Activated T-helper 1 cell treated with anti-CD3 and anti-CD28 coated beads, Interleukin-2, amount 50 U/mL, for 16 hours (primary cell): Measurements from ENCODE around the gene TEAD1.

Experiments
- DNase-seq, 2 donors: peaks; one replicate each; pipeline ENCODE4 v3.0.0-alpha.2; 2020; ENCODE audit warnings: low read depth in 1 of 2, low spot score in 1 of 2

The TEAD1 gene

DNA sequence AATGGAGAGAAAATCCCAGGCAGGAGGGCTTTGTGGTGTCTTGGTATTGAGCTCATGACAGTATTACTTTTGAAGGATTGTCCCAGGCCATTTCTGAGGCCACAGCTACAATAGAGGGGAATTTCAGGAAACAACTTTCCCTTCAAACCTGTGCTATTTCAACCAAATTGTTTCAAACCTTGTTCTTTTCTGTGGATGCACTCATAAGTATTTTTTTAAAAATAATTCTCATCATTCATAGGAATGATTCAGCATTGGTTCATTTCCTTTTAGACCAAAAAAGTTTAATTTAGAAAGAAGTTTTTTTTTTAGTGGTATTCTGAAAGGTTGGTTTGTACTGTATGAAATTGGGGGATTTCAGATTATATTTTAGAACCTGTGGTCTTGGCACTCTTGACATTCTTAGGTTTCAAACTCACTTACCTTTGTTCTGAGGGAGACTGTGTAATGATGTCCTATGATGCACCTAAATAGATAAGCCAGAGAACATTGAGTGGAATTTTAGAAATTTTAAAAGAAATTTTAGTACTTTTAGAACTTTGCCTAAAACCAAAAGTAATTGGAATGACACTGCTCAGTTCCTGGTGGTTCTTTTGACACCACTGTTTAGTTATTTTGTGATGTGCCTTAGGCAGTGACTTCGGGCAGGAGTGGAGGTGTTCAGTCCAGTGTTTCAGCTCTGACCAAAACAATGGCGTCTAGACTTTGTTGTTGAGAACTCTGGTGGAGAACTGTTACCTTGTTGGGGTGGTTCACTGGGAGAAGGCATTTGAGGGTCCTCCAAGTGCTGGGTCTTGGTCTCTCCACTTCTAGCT, 12.2 kb downstream of the TEAD1 start:
- no peak for DNase-seq

DNA sequence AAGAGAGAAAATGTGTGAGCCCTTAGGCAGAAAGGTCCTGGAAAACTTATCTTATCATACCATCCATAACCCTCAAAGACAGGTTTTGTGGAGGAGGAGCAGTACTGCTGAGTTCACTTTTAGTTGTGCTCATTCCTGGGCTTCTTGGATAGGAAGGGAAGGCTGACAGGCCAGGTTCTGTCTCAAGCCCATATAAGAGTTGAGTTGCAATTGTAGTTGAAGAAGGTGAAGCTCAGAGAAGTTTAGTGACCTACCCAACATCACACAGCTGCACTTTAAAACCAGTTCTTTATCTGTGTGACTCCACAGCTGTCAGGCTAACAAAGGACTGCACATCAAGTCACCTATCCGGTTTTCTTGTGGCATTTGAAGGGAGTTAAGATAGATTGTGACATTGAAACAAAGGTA, 13.0 kb downstream of the TEAD1 start:
- no peak for DNase-seq

DNA sequence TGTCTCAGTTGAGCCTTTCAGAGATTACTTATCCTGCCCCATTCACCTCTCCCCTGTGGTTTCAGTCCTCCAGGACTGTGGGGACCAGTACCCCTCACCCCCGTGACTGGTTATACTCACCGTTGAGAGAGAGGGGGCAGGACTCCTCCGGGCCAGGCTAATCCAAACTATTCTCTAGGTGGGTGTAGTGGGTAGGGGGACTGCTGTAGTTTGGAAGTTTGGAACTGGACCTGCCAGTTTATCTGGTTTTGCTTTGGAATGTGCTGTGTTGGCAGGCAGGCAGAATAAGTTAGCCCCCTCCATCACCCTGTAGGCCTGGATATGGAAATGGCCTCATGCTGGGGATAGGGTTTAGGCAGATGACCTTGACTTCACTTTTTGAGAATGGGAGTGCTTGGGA, 13.5 kb downstream of the TEAD1 start:
- DNase-seq, result no peak

DNA sequence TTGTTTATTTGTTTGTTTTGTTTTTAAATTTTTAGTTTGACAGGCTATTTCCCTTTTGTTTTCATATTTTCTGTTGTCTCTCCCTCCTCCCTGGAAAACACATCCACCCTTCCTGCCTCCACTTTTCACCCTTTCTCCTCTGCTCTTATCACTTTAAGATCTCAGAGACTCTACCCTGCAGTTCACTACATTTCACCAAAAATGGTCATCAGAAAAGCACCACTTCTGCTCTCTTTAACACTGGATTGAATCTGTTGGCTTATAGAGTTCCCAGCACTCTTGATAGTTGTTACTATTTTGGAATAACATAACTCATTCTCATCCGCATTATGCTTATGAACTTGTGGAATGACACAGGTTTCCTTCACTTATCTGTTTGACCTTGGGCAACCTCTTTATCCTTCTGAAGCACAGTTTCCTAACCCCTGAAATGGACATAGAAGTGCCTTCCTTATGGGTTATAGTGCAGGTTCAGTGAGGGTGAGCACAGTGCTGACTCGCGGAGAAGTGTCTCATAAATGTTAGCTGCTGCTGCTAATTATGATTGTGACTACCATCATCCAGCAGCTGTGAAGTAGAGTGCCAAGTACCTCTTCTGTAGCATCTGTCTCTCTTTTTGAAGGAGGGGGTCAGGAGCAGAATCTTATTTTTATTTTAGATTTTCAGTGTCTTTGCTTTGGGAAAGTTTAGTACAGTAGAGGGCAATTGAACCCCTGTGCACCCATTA, 15.0 kb downstream of the TEAD1 start:
- DNase-seq, result no peak

DNA sequence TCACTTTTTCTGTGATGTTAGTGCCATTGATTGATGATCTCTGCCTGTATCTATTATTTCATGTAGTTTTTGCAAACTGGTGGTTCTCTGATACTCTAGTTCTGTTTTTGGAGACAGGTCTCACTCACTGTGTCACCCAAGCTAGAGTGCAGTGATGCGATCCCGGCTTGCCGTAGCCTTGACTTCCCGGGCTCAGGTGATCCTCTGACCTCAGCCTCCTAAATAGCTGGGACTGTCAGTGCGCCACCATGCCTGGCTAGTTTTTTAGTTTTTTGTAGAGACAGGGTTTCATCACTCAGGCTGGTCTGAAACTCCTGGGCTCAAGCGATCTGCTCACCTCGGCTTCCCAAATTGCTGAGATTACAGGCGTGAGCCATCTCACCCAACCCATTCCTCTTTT, 16.4 kb downstream of the TEAD1 start:
- no peak for DNase-seq

DNA sequence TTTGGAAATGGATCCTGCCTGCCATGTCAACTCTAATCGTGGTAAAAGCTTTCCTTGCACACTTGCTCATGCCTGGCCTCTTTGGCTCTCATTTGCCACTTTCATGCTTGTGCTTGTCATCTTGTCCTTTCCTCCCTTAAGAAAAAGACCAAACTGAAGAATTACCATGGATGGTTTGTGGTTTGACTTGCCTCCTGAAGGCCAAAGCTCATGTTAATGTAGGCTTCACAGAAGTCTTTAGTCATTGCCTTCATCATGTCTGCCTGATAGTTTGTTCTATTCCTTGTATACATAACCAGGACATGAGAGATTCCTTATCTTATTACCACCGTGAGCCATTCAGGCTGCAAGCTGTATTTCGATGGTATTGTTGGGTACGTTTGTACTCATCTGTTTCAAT, 17.3 kb downstream of the TEAD1 start:
- DNase-seq, result no peak

DNA sequence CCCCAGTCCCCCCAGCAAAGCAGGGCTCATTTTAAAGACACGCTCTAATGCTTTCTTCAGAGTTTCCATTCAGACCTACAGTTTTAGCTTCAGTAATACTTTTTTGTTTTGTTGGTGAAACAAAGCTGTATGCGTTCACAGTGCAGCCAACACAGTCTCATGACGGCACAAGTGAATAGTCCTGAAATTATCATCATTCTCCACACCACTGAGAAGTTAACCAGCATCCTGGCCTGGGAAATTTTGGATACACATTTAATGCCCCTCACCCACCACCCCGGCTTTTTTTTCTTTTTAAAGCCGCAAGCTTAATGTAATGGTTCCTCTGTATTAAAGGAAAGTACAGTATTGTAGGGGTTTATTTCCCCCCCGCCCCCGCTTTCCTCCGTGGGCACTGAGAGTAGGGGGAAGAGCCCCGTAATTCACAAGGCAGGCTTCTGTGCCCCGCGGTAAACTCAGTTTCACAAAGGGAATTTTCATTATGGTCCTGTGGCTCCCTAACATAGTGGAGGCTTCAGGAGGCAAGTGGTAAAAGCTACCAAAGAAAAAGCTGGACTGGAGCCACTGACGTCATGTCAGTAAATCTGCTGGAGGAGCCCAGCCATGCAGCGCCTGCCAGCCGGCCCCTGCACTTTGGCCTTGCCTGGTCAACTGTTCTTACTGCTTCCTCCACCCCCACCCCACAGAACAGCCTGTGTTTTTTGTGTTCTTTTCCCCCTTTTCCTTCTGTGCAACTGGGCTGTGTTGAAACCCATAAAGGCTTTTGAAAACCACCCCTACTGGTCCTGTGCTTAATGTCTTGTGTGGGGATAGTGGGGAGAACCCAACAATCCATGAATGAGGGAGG, 18.2 kb downstream of the TEAD1 start:
- DNase-seq, result no peak

DNA sequence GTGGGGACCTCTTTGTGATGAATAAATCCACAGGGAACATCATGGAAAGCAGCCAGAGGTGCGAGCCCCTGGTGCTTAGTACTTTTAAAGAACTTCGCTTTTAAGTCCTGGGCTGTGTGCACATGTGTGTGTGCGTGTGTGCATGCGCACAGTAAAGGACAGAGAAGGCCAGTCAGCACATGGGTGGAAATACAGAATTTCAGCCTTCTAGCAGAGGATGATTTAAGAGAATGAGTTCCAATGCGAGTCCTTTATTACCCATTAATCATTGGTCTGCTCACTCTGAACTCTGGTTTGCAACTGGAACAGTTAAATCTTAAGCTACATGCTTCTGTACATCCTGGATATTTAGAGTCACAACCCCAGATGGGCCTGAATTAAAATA, 18.9 kb downstream of the TEAD1 start:
- no peak for DNase-seq

DNA sequence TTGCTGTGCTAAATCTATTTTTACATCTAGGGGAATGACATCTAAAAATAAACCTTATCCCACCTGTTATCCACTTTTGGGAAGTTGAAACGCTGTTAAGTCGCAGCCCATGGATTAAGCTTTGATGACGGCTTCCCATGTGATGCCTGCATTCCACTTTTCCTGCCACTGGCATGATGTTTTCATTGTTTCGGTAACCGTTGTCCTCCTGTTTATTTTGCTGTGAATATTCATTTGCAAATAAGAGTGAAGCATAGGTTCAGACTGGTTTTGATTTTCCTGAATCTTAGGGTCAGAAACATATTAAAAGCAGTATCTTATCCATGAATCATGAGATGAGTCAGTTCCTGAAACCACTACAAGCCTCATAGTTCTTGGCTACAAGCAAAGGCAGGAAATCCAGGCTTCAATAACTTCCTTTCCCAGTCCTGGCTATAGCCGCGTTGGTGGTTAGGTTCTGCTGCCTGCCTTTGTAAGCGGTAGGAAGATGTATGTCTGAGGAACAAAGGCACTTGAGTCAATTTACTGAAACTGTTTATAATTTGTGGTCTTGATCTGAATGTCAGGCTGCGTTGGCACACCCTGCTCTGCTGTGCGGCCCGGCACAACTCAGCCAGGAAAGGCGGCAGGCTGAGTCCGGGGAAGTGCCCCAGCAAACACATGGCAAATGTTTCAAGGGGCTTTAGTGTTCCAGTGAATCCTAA, 19.4 kb downstream of the TEAD1 start:
- no peak for DNase-seq

DNA sequence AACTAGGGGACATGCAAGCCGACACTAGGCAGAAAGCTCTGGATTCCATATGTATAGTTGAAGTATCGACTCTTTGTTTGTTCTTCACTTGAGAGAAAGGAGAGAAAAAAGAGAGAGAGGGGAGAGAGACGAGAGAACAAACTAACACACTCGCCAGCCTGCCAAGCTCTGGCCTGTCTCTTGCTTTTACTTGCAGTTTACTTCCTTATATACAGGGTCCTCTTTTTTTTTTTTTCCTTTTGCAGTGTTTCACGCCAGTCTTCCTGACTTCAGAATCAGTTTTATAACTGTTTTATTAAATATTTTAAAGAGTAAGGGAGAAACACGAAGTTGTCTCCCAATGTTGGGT, 19.9 kb downstream of the TEAD1 start:
- no peak for DNase-seq

DNA sequence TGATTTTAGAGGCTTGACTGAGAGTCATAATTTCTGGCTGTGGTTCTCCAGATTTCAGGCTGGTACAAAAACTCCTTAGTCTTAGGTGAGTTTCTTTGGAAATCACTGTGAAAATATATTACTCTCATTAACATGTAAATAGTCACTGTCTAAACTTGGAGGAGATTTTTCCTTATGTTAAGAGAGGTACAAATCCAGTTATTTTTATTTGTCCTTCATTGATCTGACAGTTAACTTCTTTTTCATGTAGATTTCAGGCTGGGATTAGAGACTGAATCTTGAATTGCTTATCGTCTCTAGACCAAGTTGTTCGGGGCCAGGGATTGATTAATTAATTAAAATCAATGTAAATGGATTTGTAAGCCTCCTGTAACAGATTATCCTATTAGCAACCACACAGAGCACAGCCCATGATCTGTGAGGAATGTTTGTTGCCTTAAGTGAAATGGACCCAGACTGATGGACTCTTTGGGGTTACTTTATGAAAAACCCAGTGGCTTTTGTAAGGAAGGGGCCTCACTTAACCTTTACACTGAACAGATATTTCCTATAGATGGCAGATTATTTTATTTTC, 21.1 kb downstream of the TEAD1 start:
- no peak for DNase-seq

DNA sequence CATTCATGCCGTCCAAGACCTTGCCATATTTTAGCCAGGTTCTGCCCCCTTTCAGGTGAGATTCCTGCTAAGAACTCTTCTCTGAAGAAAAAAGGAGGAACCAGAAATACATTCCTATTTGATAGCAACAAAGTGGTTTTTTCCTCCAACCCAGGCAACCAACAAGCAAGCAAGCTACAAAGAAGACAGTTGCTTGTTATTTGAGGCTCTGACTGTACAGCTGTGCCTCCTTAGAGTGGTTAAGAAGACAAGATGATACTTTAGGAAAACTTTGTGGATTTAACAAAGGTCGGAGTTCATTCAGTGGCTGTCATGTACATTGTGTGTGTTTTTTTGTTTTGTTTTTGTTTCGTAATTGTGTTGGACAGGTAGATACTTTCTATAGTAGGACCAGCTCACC, 21.7 kb downstream of the TEAD1 start:
- DNase-seq, result no peak

DNA sequence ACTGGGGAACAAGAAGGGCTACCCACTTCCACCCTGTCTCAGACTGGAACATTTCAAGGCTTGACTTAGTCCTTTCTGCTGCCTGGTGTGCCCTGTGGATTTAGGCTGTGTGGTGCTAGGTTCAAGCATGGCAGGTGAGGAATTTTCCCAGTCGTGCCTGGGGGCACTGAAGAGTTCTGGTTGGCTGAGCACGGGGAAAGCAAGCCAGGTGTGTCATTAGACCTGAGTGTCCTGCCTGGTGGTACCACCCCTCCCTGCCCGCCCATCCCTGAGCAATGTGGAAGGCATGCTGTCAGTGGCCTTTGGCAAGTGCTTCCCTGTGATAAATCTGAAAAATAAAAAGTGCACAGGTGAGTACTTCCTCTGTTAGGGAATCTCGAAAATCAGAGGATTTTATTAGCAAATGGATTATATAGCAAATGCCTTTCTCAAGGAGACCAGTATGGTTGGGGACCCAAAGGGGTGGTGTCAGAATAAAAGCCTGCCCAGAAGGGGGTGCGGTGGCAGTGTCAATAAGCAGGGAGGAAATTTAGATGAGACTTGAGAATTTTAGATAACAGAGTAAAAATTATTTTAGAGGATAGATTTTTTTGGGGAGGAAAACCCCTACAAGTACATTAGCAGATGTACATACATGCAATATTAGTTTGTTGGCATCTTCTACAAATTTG, 22.8 kb downstream of the TEAD1 start:
- no peak for DNase-seq

DNA sequence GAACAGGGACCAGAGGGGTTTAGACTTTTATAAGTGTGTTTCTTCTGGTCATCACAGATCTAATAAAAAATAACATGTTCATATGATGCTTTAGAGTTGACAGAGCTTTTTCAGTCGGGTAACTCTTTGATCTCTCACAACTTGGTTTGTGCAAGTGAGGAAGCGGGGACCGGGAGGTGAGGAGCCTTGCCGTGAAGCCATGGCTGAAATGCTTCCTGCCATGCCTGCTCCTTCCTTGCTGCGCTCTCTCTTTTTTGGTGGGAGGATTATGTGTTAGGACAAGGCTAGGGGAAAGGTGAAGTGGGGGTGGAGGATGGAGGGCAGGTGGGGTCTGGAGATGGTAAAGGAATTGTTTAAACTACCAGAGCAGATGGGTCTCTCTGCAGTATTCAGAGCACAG, 23.8 kb downstream of the TEAD1 start:
- DNase-seq, result no peak

DNA sequence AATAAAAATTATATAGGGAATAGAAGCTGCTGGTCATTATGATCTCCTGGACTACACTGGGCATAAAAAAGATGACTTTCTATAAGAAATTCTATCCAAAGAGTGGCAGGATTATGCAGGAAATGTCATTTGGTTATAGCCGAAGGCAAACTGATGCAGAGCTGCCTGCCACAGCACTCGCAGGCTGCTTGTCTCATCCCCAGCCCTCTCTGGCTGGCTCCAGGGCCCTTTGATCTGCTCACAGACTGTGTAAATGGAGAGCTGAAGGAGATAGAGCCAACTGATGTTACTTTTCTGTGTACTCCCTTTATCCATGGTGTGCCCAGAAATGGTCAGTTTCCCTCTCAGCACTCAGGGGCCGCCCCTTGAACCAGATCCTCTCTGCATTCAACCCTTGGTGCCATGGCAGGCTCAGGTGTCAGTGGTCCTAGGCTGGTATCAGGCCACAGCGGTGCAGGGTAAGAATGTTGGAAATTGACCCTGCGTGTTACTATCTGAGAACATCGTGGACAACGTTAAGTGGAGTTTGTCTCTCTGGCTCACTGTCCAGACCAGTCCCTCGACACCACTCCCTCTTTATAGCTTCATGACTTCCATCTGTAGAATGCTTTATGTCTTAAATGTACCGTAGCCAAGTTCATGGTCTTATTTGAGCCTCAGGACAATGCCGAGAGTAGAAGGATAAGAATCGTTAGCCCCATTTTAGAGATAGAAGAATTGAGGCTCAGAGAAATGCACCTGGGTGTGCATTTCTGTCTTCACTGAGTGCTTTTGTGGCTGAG, 27.8 kb downstream of the TEAD1 start:
- DNase-seq, result no peak

DNA sequence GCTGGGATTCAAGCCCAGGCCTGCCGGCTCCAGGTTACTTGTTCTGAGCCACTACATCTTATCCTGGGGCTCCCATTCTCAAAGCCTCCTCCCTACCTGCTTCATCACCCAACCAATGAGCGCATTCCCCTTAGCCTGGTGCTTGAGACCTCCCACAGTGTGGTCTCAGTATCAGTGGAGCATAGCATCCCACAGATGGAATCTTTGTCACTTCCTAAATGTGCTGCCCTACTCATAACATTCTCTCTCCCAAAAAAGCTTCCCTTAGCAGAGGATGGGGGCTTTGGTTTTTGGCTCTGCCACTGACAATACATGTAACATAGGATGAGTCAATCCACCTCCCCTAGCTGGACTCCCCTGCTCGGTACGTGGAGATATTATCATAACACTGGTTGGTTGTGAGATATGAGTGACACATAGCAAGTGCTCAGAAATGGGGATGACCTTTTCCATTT, 28.8 kb downstream of the TEAD1 start:
- DNase-seq, result no peak

DNA sequence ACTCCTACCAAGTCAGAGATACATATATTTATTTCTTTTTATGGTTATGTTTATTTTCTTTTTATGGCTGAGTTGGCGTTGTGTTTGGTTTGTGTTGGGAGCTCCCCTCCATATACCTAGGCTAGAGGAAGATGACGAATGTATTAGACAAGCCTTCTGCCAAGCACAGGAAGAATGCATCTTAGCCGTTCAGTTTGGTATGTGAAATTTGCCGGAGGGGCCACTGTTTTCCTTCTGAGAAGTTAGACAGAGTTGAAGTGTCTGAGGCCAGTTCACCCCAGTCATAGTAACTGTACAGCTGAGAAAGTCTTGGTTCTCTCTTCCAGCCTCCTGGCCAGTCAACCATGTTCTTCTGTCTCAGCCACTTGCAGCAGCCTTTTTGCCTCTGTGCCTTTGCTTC, 29.8 kb downstream of the TEAD1 start:
- no peak for DNase-seq

DNA sequence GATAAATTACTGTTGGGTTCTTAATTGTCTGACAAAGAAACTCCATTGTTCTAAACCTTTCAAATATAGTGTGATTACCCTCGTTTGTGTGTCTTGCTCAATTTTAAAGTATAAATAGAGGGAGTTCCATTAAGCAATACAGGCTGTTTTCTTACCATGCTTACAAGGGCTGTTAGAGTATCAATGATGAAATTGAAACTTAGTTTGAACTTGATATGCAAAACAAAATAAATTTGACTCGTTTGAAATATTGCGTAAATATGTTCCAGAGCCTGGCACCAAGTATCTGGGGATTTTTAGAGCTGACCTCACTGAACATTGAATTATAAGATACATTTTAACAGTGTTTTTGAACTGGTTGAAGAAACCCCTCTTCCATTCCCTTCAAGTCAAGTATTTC, 31.7 kb downstream of the TEAD1 start:
- DNase-seq, result no peak
